Cardiac fibroblast (primary cell): ENCODE measurements around the gene G6PD.

Source experiments
- DNase-seq, 2 donors: peaks; one replicate each; pipeline versions ENCODE4 v3.0.0 to v3.0.0-alpha.2; 2010; ENCODE audit warnings: low read depth in 2 of 2
- H3K4me3 ChIP-seq, 2 donors: replicated peaks in 1 of 2; 1 replicate in 1 of 2; 2 replicates in 1 of 2; pipeline ENCODE4 v1.5.1; 2011; ENCODE audit warnings: low read depth in 2 of 2, low read length in 2 of 2, mild to moderate bottlenecking in 2 of 2, moderate library complexity in 1 of 2
- CTCF ChIP-seq: IDR thresholded peaks from one replicate; pipeline ENCODE4 v1.5.1; 2011; ENCODE audit warnings: low read depth, mild to moderate bottlenecking, low read length, inconsistent platforms

The G6PD gene

GRCh38 chrX:154525606-154526490, 20.8 kb downstream of the G6PD start:
- no peak for TF ChIP-seq CTCF
- no peak overlapping the region for H3K4me3 ChIP-seq
- no peak for DNase-seq

GRCh38 chrX:154519389-154519788, 27.3 kb downstream of the G6PD start:
- no peak overlapping the region for H3K4me3 ChIP-seq
- TF ChIP-seq CTCF = no peak
- no peak for DNase-seq

GRCh38 chrX:154517101-154517781, 29.4 kb downstream of the G6PD start:
- H3K4me3 ChIP-seq = peak overlapping the region in 1 of 2 donors; percentile 11
- TF ChIP-seq CTCF = no peak
- peak in 1 of 2 donors; percentile 46 for DNase-seq

GRCh38 chrX:154516656-154517100, 30.0 kb downstream of the G6PD start:
- peak overlapping the region; percentile 11 to 48 for H3K4me3 ChIP-seq
- no peak for TF ChIP-seq CTCF
- DNase-seq = peak; percentile 61 to 92

DNA sequence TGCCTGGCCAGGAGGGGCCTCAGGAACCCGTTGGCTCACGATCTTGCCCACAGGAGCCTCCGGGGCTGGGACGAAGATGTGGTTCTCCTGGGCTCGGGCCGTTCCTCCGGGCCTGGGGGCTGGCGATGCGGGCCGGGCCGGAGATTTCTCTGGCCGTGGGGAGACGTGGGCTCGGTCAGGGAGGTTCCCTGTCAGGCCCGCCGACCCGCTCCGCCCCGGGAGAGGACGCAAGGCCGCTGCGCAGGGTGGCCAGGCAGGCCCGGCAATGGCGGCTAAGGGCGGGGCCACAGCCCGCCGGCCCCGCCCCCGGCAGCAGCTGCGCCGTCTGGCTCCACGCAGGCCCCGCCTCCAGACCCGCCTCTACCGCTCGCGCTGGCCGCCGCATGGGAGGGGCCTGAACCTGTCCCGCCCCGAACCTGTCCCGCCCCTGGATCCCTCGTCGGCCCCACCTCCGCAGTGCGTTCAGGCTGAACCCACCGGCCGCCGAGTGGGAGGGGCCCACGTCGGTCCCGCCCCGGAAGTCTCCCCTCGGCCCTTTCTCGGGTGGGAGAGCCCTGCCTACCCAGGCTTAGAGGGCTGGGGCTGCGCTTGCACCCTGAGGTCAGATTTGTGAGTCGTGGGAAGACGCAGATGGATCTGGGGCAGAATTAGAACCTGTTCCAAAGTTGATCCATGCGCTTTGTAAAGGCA, 30.5 kb downstream of the G6PD start, which contains the start of gene FAM3A:
FAM3A (minus strand) TSS at position 267 of the 690 bp plus-strand sequence. CDS start 460 bp downstream, outside the sequence.
- peak; percentile 86 to 94 for DNase-seq
- TF ChIP-seq CTCF = no peak
- peak within 1 kb of the TSS; percentile 60 to 66 for H3K4me3 ChIP-seq

- no peak for DNase-seq
- H3K4me3 ChIP-seq = peak overlapping the region; percentile 60 to 66
- TF ChIP-seq CTCF = no peak
Measured at GRCh38 chrX:154515090-154515965, 31.3 kb downstream of the G6PD start.
